K562 (cell line): Measurements from ENCODE around the gene USP10. TPM values are rescaled to one million over a fixed set of nuclear protein-coding genes. Genes with fewer than 3 reads are reported as not detected.
A peak's percentile ranks its signal among the peaks of the same experiment; 100 is the strongest.

ENCODE experiments used
- ATAC-seq: fragments of 200-7000 bp; cut with Tn5 transposase; 3 replicates; pipeline ENCODE4 v1.9.1; 2020; ENCODE audit warnings: moderate library complexity
- BruUV-seq: library from RNA; stranded (reverse); fragments of 400-500 nt; replicated peaks from 2 replicates; lab custom pipeline; 2021; lab: Mats Ljungman, UMichigan
- CTCF ChIA-PET: fragments of 300-600 bp; formaldehyde crosslinking; extraction: SDS; loops from one replicate; lab custom pipeline; 2021; ENCODE audit warnings: low intra/inter-chr PET ratio; lab: Yijun Ruan, JAX
- POLR2A ChIA-PET: fragments of 300-600, 350-650 bp; sonication (Branson Sonifier 250); formaldehyde crosslinking; extraction: SDS; loops from one replicate; lab custom pipeline; 2021; ENCODE audit warnings: antibody characterized with exemption, inconsistent platforms; lab: Yijun Ruan, JAX
- DNase-seq, 4 experiments: peaks; one replicate each; pipeline versions ENCODE4 v3.0.0 to v3.0.0-alpha.2; 2011 to 2018; ENCODE audit warnings: low spot score in 3 of 4, mixed read lengths in 3 of 4; ENCODE audit errors: extremely low read depth in 1 of 4
- FAIRE-seq: peaks from 2 replicates; lab custom pipeline; 2011; peaks lifted over from hg19 to GRCh38; lab: Jason Lieb, UNC
- H2AFZ ChIP-seq: 2 replicates; pipeline ENCODE4 v1.6.0; 2011; ENCODE audit warnings: low read depth, low read length, control low read depth, inconsistent platforms
- H3K27ac ChIP-seq: fragments of 200-600 bp; 3 replicates; pipeline ENCODE4 v1.8.0; 2011; ENCODE audit warnings: low read depth, mild to moderate bottlenecking, control low read depth, inconsistent platforms, low read length, moderate library complexity, mixed read lengths; ENCODE audit errors: extremely low read depth
- H3K27me3 ChIP-seq, 2 experiments: fragments of 300-600 bp in 1 of 2; 2 replicates in 1 of 2; 3 replicates in 1 of 2; pipeline versions ENCODE4 v1.6.0 to v1.8.0; 2011; ENCODE audit warnings: inconsistent platforms in 2 of 2, low read length in 2 of 2, mild to moderate bottlenecking in 1 of 2, mixed read lengths in 1 of 2, moderate library complexity in 1 of 2; ENCODE audit not compliant: control insufficient read depth in 2 of 2, insufficient read depth in 2 of 2
- H3K36me3 ChIP-seq: fragments of 300-600 bp; 3 replicates; pipeline ENCODE4 v1.8.0; 2011; ENCODE audit warnings: mild to moderate bottlenecking, low read length, inconsistent platforms; ENCODE audit not compliant: control insufficient read depth, insufficient read depth
- H3K4me1 ChIP-seq, 2 experiments: fragments of 200-600 bp in 1 of 2; replicated peaks in 1 of 2; 2 replicates in 1 of 2; 3 replicates in 1 of 2; pipeline versions ENCODE4 v1.5.1 to v1.8.0; 2011; ENCODE audit warnings: inconsistent platforms in 2 of 2, low read length in 2 of 2, mild to moderate bottlenecking in 1 of 2, mixed read lengths in 1 of 2, moderate library complexity in 1 of 2; ENCODE audit not compliant: control insufficient read depth in 2 of 2, insufficient read depth in 2 of 2
- H3K4me2 ChIP-seq: 2 replicates; pipeline ENCODE4 v1.6.1; 2011; ENCODE audit warnings: low read length, control low read depth, inconsistent platforms, mixed read lengths; ENCODE audit not compliant: insufficient read depth
- H3K4me3 ChIP-seq: fragments of 200-600 bp; sonication (generic), shearing (Covaris generic); 2 replicates; pipeline ENCODE4 v1.5.1; 2016; ENCODE audit warnings: control low read depth, inconsistent platforms
- H3K79me2 ChIP-seq: fragments of 200-600 bp; 3 replicates; pipeline ENCODE4 v1.8.0; 2011; ENCODE audit warnings: low read length, inconsistent platforms; ENCODE audit not compliant: control insufficient read depth, insufficient read depth
- H3K9ac ChIP-seq, 2 experiments: 2 replicates each; pipeline versions ENCODE4 v1.6.0 to v1.6.1; 2011; ENCODE audit warnings: low read depth in 2 of 2, low read length in 2 of 2, control low read depth in 1 of 2, inconsistent platforms in 1 of 2, mild to moderate bottlenecking in 1 of 2, mixed read lengths in 1 of 2; ENCODE audit not compliant: insufficient read depth in 1 of 2
- H3K9me1 ChIP-seq: one replicate; pipeline ENCODE4 v1.6.0; 2011; ENCODE audit warnings: inconsistent platforms, mild to moderate bottlenecking, low read length, moderate library complexity; ENCODE audit not compliant: control insufficient read depth, insufficient read depth
- H3K9me3 ChIP-seq: replicated peaks from 2 replicates; pipeline ENCODE4 v1.5.1; 2011; ENCODE audit warnings: low read depth, low read length, inconsistent platforms; ENCODE audit not compliant: control insufficient read depth, insufficient read depth
- H4K20me1 ChIP-seq: replicated peaks from 2 replicates; pipeline ENCODE4 v1.6.1; 2011; ENCODE audit warnings: low read length, inconsistent platforms, mixed read lengths; ENCODE audit not compliant: control insufficient read depth, insufficient read depth
- C11orf30 ChIP-seq: fragments of 450-650 bp; IDR thresholded peaks from 2 replicates; pipeline ENCODE4 v1.6.1; 2016; ENCODE audit warnings: low read depth, mild to moderate bottlenecking
- MAFG ChIP-seq: fragments of 450-650 bp; conservative IDR thresholded peaks from 2 replicates; pipeline ENCODE4 v1.6.1; 2016; ENCODE audit warnings: missing genetic modification characterization, missing compliant biosample characterization
- ZFP91 ChIP-seq: sonication (generic); formaldehyde crosslinking; IDR thresholded peaks from 2 replicates; pipeline ENCODE4 v1.8.0; 2022; ENCODE audit warnings: mild to moderate bottlenecking, missing genetic modification reagents
- ZNF316 ChIP-seq: fragments of 450-650 bp; IDR thresholded peaks from 2 replicates; pipeline ENCODE4 v1.6.1; 2016
- WGBS: fragments of 100-300 bp; shearing (Covaris generic); methylation state at CpG from one replicate; pipeline ENCODE4 v1.1.6; 2016; ENCODE audit warnings: low coverage, mixed read lengths; ENCODE audit not compliant: insufficient coverage; ENCODE audit errors: missing lambda C conversion rate; 5-methylcytosine and 5-hydroxymethylcytosine counted together
- in situ Hi-C: fragments of 300-500 bp; cut with MboI; formaldehyde crosslinking; loops from 4 replicates; pipeline ENCODE4 v1.15.0; 2018; ENCODE audit warnings: inconsistent platforms, mixed read lengths
- intact Hi-C: fragments of 100-400 bp; cut with micrococcal nuclease; formaldehyde crosslinking; loops from 2 replicates; pipeline ENCODE4 v1.14.2; 2022
- polyA plus RNA-seq, 8 experiments: library from polyadenylated mRNA; depleted of rRNA in 4 of 8; stranded (reverse) in 5 of 8; unstranded in 3 of 8; fragments of >200 nt; fragmentation: Nextera tagmentation in 2 of 8; fragmentation: Illumina TruSeq in 1 of 8; extraction: Ambion mirVana in 2 of 8; extraction: Trizol in 1 of 8; gene quantifications; 2 replicates each; pipeline versions ENCODE4 v1.2.1 to v1.2.3, GENCODE V29; 2011 to 2014; ENCODE audit warnings: inconsistent platforms in 1 of 8, missing spikeins in 1 of 8
- total RNA-seq, 7 experiments: library from RNA; depleted of rRNA in 6 of 7; stranded (reverse); fragments of >200 nt in 6 of 7; fragmentation: Illumina TruSeq in 2 of 7; extraction: Trizol in 2 of 7; gene quantifications; 2 replicates each; pipeline versions ENCODE4 v1.2.1 to v1.2.3, GENCODE V29; 2011 to 2021; ENCODE audit warnings: low replicate concordance in 1 of 7
- TF ChIP-seq, protein P1 (sequence below), 3 experiments: fragments of 200-800 bp in 1 of 3; fragments of 250-450 bp in 1 of 3; fragments of 450-650 bp in 1 of 3; sonication (Bioruptor Pico) in 1 of 3; sonication (Bioruptor generic) in 1 of 3; formaldehyde crosslinking in 1 of 3; IDR thresholded peaks; 2 replicates each; pipeline versions ENCODE4 v1.6.1 to v1.8.0; 2016 to 2022; ENCODE audit warnings: mild to moderate bottlenecking in 2 of 3, missing genetic modification characterization in 2 of 3, missing compliant biosample characterization in 1 of 3, moderate library complexity in 1 of 3
- TF ChIP-seq, protein P2 (sequence below): fragments of 250-450 bp; sonication (Bioruptor Pico); IDR thresholded peaks from 2 replicates; pipeline ENCODE4 v1.5.0; 2021; ENCODE audit warnings: mild to moderate bottlenecking, moderate library complexity

Gene USP10
- total and polyA plus RNA-seq, 9 of the 15 experiments (the other 6 are each of a cell fraction or from before 2014, with no cell fraction given), result 61.7 to 197 (median 116) TPM

- FAIRE-seq, result no peak
- peaks cover 27% of the 10 kb centered on the region for H3K79me2 ChIP-seq
- H3K4me2 ChIP-seq, result no peak overlapping the region
- no peak for ATAC-seq
- POLR2A ChIA-PET, result no interaction called here
- no peak overlapping the region for H2AFZ ChIP-seq
- CTCF ChIA-PET, result no interaction called here
- BruUV-seq, result no TSS peak
- 90% methylated on average over 8 of the region's 8 CpGs for WGBS
- H3K9me1 ChIP-seq, result no peaks in the 10 kb centered on the region
- H3K9ac ChIP-seq, result no peak overlapping the region
- H3K9me3 ChIP-seq, result no peaks in the 10 kb centered on the region
- TF ChIP-seq MAFG (tag) (peak; percentile 32), ZFP91 (CRISPR knock-in tag) (no peak), C11orf30 (peak; percentile 47; the same call in 1 of the 2 replicates), ZNF316 (peak; percentile 52)
- TF ChIP-seq, protein P1, sequence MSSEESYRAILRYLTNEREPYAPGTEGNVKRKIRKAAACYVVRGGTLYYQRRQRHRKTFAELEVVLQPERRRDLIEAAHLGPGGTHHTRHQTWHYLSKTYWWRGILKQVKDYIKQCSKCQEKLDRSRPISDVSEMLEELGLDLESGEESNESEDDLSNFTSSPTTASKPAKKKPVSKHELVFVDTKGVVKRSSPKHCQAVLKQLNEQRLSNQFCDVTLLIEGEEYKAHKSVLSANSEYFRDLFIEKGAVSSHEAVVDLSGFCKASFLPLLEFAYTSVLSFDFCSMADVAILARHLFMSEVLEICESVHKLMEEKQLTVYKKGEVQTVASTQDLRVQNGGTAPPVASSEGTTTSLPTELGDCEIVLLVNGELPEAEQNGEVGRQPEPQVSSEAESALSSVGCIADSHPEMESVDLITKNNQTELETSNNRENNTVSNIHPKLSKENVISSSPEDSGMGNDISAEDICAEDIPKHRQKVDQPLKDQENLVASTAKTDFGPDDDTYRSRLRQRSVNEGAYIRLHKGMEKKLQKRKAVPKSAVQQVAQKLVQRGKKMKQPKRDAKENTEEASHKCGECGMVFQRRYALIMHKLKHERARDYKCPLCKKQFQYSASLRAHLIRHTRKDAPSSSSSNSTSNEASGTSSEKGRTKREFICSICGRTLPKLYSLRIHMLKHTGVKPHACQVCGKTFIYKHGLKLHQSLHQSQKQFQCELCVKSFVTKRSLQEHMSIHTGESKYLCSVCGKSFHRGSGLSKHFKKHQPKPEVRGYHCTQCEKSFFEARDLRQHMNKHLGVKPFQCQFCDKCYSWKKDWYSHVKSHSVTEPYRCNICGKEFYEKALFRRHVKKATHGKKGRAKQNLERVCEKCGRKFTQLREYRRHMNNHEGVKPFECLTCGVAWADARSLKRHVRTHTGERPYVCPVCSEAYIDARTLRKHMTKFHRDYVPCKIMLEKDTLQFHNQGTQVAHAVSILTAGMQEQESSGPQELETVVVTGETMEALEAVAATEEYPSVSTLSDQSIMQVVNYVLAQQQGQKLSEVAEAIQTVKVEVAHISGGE (CRISPR knock-in tag; IDR thresholded peaks at IDR 0.05), result 0 out of 6 replicates have a peak, but pooled peaks of 1 of the 3 experiments have one; percentile 15
- TF ChIP-seq, protein P2, sequence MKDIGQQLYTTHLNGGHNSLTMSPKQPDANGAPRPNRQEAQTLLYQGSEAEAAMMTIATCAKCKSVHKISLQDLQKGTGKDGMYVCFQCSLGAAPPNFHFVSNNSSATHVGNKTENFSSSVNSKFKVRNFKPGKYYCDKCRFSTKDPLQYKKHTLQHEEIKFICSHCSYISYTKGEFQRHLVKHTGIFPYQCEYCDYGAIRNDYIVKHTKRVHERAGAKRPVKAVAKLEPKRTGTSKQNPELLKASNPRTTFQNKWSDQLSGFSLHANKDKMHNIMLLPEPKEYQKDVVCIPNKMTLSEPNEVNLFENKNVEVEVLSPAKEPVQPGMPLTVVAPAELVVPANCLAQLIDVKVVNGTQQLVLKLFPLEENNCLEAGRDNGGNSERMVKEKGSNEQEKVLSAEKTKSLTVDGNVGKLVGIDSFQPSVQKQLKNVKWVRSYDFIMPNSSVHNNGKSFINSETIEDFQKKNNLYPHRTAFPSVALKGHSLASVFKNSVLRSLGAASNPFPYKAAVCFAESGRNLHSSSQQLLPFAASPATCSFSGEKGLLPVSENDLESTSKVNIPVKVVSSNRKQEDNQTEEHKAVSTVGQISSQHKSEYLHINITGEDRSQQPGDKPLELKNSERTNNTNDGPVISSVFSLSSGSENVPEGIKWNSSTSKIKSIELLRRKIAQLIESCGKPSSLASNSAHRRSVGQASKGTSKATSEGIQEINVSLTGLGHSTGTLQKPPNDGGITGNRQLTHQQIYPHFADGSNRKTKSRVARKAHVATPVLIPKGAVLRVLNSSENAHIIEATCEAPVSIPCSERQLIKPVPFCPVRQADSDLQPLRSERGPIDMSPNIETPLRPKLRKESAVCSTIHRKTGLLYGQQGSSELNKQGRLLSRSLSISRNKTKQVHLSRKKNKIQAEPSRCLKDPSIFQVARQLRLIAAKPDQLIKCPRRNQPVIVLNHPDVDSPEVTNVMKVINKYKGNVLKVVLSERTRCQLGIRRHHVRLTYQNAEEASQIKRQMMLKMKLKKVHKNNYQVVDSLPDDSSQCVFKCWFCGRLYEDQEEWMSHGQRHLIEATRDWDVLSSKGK, result no peak
- TF ChIP-seq, all 486 proteins: peak for 4
- H3K4me1 ChIP-seq, result no peaks in the 10 kb centered on the region
- intact Hi-C loops, result no loop called here
- no peak overlapping the region for H3K4me3 ChIP-seq
- H4K20me1 ChIP-seq, result peaks cover 8% of the 10 kb centered on the region; the same call in 1 of the 2 replicates
- H3K27ac ChIP-seq, result no peak overlapping the region
- in situ Hi-C loops, result no loop called here
- peaks cover 93% of the 10 kb centered on the region for H3K36me3 ChIP-seq
- no peaks in the 10 kb centered on the region for H3K27me3 ChIP-seq
- no peak for DNase-seq
Observed at GRCh38 chr16:84763164-84763563, 63.4 kb downstream of the USP10 start.
